OCI-LY1 (cell line): ENCODE data around the gene DEGS1.

Source experiments
- H2AFZ ChIP-seq: fragments of 200-600 bp; sonication (generic), shearing (Covaris generic); 2 replicates; pipeline ENCODE4 v1.6.0; 2014; ENCODE audit warnings: antibody characterized with exemption, mild to moderate bottlenecking, low read length
- H3F3A ChIP-seq: fragments of 200-600 bp; sonication (generic), shearing (Covaris generic); 2 replicates; pipeline ENCODE4 v1.6.0; 2014; ENCODE audit warnings: mild to moderate bottlenecking, antibody characterized with exemption, low read length, moderate library complexity; ENCODE audit not compliant: insufficient read depth
- H3K27ac ChIP-seq: fragments of 200-600 bp; sonication (generic); 2 replicates; pipeline ENCODE4 v1.5.1; 2014; ENCODE audit warnings: low read length, mixed run types, mild to moderate bottlenecking, low read depth; ENCODE audit not compliant: poor library complexity, severe bottlenecking
- H3K27me3 ChIP-seq: fragments of 200-600 bp; sonication (generic); 2 replicates; pipeline ENCODE4 v1.6.0; 2014; ENCODE audit warnings: antibody characterized with exemption, mild to moderate bottlenecking, low read length, moderate library complexity; ENCODE audit not compliant: insufficient read depth
- H3K36me3 ChIP-seq: fragments of 200-600 bp; sonication (generic); 2 replicates; pipeline ENCODE4 v1.6.1; 2014; ENCODE audit warnings: mild to moderate bottlenecking, antibody characterized with exemption, low read length, moderate library complexity, mixed read lengths; ENCODE audit not compliant: insufficient read depth
- H3K4me1 ChIP-seq: fragments of 200-600 bp; sonication (generic); 2 replicates; pipeline ENCODE4 v1.5.1; 2014; ENCODE audit warnings: mild to moderate bottlenecking, low read length, moderate library complexity; ENCODE audit not compliant: insufficient read depth, severe bottlenecking
- H3K4me2 ChIP-seq: fragments of 200-600 bp; sonication (generic), shearing (Covaris generic); 2 replicates; pipeline ENCODE4 v1.6.1; 2014; ENCODE audit warnings: low read length
- H3K4me3 ChIP-seq: fragments of 200-600 bp; sonication (generic); 2 replicates; pipeline ENCODE4 v1.5.1; 2014; ENCODE audit warnings: low read length, low read depth, mild to moderate bottlenecking, mixed read lengths; ENCODE audit not compliant: poor library complexity, severe bottlenecking
- H3K79me2 ChIP-seq: fragments of 200-600 bp; shearing (Covaris generic); 2 replicates; pipeline ENCODE4 v1.6.1; 2016; ENCODE audit warnings: mixed run types, low read length, mixed read lengths; ENCODE audit not compliant: insufficient read depth
- H3K9ac ChIP-seq: fragments of 200-600 bp; sonication (generic), shearing (Covaris generic); 2 replicates; pipeline ENCODE4 v1.6.1; 2014; ENCODE audit warnings: mild to moderate bottlenecking, low read length, mixed read lengths
- H3K9me2 ChIP-seq: fragments of 200-600 bp; sonication (generic), shearing (Covaris generic); 2 replicates; pipeline ENCODE4 v1.6.1; 2014; ENCODE audit warnings: low read depth, mild to moderate bottlenecking, low read length, mixed read lengths
- H3K9me3 ChIP-seq: fragments of 200-600 bp; shearing (Covaris generic); 2 replicates; pipeline ENCODE4 v1.6.1; 2014; ENCODE audit warnings: low read length, mixed read lengths
- H4K20me1 ChIP-seq: fragments of 200-600 bp; sonication (generic), shearing (Covaris generic); 2 replicates; pipeline ENCODE4 v1.6.0; 2016; ENCODE audit warnings: mild to moderate bottlenecking, low read length; ENCODE audit not compliant: insufficient read depth
- EZH2 ChIP-seq: fragments of 200-600 bp; sonication (generic), shearing (Covaris generic); IDR thresholded peaks from 2 replicates; pipeline ENCODE4 v1.8.0; 2017; ENCODE audit warnings: borderline replicate concordance, mixed run types, mild to moderate bottlenecking, antibody characterized with exemption, low read length, moderate library complexity, mixed read lengths
- TF ChIP-seq, protein P1 (sequence below): fragments of 200-600 bp; sonication (generic), shearing (Covaris generic); IDR thresholded peaks from 2 replicates; pipeline ENCODE4 v1.5.1; 2017; ENCODE audit warnings: mild to moderate bottlenecking, antibody characterized with exemption, low read length, moderate library complexity, mixed read lengths

Gene DEGS1

DNA sequence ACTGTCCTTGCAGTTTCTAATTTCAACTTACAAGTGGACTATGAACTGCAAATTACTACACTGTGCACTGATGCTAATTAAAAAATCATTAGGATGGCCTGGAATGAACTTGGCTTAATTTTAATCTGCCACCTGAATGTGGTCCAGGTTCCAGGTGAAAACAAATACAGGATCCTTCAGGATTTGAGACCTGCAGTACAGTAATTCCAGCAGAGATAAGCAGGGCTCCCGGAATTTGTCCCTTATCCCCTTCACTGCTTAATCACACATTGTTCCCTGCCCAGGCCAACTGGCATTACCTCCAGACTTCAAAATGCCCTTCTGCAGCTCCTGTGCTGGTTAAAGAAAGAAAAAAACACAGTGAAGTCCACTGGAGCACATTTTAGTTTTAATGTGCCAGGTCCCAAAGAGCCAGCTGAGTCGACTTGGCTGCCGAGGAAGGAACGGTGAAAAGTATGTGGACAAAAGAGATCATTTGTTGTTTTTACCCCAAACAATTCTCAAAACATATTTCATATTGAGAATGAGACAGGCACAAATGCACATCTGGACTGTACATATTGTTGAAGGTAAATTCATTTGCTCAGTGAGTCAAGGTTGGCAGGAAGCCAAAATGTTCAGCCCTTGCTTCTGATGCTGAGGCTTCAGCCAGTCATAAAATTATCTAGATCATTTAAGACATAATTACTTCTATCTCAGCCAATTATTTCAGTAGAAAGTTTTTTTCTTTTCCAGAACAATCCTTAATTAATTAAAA lies 28.3 kb downstream of the DEGS1 start:
- no peak for TF ChIP-seq EZH2
- TF ChIP-seq, protein P1, sequence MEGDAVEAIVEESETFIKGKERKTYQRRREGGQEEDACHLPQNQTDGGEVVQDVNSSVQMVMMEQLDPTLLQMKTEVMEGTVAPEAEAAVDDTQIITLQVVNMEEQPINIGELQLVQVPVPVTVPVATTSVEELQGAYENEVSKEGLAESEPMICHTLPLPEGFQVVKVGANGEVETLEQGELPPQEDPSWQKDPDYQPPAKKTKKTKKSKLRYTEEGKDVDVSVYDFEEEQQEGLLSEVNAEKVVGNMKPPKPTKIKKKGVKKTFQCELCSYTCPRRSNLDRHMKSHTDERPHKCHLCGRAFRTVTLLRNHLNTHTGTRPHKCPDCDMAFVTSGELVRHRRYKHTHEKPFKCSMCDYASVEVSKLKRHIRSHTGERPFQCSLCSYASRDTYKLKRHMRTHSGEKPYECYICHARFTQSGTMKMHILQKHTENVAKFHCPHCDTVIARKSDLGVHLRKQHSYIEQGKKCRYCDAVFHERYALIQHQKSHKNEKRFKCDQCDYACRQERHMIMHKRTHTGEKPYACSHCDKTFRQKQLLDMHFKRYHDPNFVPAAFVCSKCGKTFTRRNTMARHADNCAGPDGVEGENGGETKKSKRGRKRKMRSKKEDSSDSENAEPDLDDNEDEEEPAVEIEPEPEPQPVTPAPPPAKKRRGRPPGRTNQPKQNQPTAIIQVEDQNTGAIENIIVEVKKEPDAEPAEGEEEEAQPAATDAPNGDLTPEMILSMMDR = no peak
- no peaks in the 10 kb centered on the region for H3K9me2 ChIP-seq
- peaks cover 12% of the 10 kb centered on the region for H3K4me1 ChIP-seq
- no peak overlapping the region for H2AFZ ChIP-seq
- H3K4me2 ChIP-seq = no peak overlapping the region
- no peaks in the 10 kb centered on the region for H3K9me3 ChIP-seq
- H3K27ac ChIP-seq = no peak overlapping the region
- no peak overlapping the region for H3K4me3 ChIP-seq
- no peak overlapping the region for H3K9ac ChIP-seq
- H4K20me1 ChIP-seq = no peaks in the 10 kb centered on the region
- H3K36me3 ChIP-seq = no peaks in the 10 kb centered on the region
- H3K79me2 ChIP-seq = no peaks in the 10 kb centered on the region
- no peaks in the 10 kb centered on the region for H3F3A ChIP-seq
- H3K27me3 ChIP-seq = no peaks in the 10 kb centered on the region

DNA sequence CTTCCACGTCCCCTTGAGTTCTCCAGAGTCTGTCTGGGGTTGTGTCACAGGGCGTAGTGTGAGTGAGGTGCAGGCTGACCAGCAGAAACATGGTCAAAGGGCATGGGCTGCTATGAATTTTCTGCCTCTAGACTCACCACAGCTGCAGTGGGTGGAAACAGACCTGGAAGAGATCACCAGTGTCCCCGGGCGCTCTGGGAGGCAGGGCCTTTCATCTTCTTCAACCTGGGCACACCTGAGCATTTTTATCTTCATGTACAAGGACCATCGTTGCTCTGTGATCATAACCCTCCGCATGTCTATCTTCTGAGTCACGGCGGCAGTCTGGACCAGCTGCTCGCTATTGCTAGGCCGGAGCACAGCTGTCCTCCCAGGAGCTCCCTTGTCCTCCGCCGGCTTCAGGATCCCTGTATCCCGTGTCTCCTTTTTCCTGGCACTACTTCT lies 29.6 kb downstream of the DEGS1 start:
- Histone ChIP-seq H3K9ac (no peak overlapping the region), H4K20me1 (no peaks in the 10 kb centered on the region), H3K79me2 (no peaks in the 10 kb centered on the region), H3K9me3 (no peaks in the 10 kb centered on the region), H3K27me3 (no peaks in the 10 kb centered on the region), H3K36me3 (no peaks in the 10 kb centered on the region), H3K9me2 (no peaks in the 10 kb centered on the region), H3F3A (no peaks in the 10 kb centered on the region), H2AFZ (no peak overlapping the region), H3K4me1 (peaks cover 12% of the 10 kb centered on the region), H3K4me3 (no peak overlapping the region), H3K27ac (no peak overlapping the region), H3K4me2 (no peak overlapping the region)
- no peak for TF ChIP-seq EZH2
- TF ChIP-seq, protein P1 = no peak

DNA sequence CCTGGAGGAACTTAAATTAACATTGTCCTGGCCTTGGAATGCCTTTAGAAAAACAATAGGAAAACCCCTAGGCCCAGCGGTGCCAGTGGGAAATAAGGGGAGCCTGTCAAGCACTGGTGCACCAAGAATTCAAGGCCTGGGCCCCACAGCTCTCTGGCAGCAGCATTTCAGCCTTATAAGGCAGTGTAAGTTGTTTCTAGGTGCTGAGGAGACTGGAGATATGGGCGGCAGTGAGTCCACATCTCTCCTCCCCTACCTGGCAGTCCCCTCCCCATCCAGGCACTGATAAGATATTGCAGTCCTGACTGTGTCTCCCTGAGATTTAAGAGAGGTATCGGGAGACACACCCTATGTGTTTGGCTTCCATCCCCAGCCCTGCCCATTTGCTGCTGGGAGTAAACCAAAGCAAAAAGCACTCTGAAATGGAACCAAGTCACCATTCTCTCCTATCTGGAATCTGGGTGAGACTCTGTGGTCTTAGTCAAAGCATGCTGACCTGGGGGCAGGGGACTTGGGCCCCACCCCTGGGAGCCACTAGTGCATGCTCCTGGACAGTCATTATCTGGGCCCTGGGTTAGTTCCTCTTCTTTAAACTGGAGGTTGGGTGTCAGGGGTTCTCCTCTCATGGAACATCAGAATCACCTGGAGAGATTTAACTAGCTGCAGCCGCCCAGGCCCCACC lies 30.5 kb downstream of the DEGS1 start:
- H3K27me3 ChIP-seq = no peaks in the 10 kb centered on the region
- H3K9me2 ChIP-seq = no peaks in the 10 kb centered on the region
- H3K27ac ChIP-seq = no peak overlapping the region
- H3K4me1 ChIP-seq = peaks cover 12% of the 10 kb centered on the region
- no peak overlapping the region for H3K4me3 ChIP-seq
- no peaks in the 10 kb centered on the region for H3F3A ChIP-seq
- TF ChIP-seq EZH2 = no peak
- TF ChIP-seq, protein P1 = no peak
- no peak overlapping the region for H2AFZ ChIP-seq
- H3K79me2 ChIP-seq = no peaks in the 10 kb centered on the region
- H3K36me3 ChIP-seq = no peaks in the 10 kb centered on the region
- no peaks in the 10 kb centered on the region for H3K9me3 ChIP-seq
- H4K20me1 ChIP-seq = no peaks in the 10 kb centered on the region
- no peak overlapping the region for H3K9ac ChIP-seq
- H3K4me2 ChIP-seq = no peak overlapping the region
